OCI-LY7 (cell line): Measurements from ENCODE around the gene CHSY3. TPM values are rescaled to one million over a fixed set of nuclear protein-coding genes. Genes with fewer than 3 reads are reported as not detected.

Experiments used
- BruUV-seq: library from RNA; stranded (reverse); fragments of 400-500 nt; replicated peaks from 2 replicates; lab custom pipeline; 2021; lab: Mats Ljungman, UMichigan
- CTCF ChIA-PET: fragments of 300-600 bp; sonication (Branson Sonifier 250); formaldehyde crosslinking; loops from one replicate; lab custom pipeline; 2022; ENCODE audit warnings: antibody characterized with exemption; ENCODE audit not compliant: unreplicated experiment; lab: Charles Lee
- POLR2A ChIA-PET: fragments of 300-600 bp; sonication (Branson Sonifier 250); formaldehyde crosslinking; loops from one replicate; lab custom pipeline; 2022; ENCODE audit warnings: antibody characterized with exemption; lab: Charles Lee
- DNase-seq: peaks from one replicate; pipeline ENCODE4 v3.0.0-alpha.2; 2015; ENCODE audit warnings: low spot score
- H2AFZ ChIP-seq: fragments of 200-600 bp; sonication (generic), shearing (Covaris generic); 2 replicates; pipeline ENCODE4 v1.6.1; 2014; ENCODE audit warnings: mild to moderate bottlenecking, antibody characterized with exemption, low read length, moderate library complexity
- H3K27ac ChIP-seq: fragments of 200-600 bp; sonication (generic); 2 replicates; pipeline ENCODE4 v1.5.1; 2014; ENCODE audit warnings: mixed run types, low read depth, mild to moderate bottlenecking, moderate library complexity, low read length, inconsistent platforms; ENCODE audit not compliant: poor library complexity, severe bottlenecking
- H3K36me3 ChIP-seq: fragments of 200-600 bp; sonication (generic); 2 replicates; pipeline ENCODE4 v1.6.1; 2014; ENCODE audit warnings: mild to moderate bottlenecking, antibody characterized with exemption, low read length, moderate library complexity, mixed read lengths; ENCODE audit not compliant: insufficient read depth
- H3K4me1 ChIP-seq: fragments of 200-600 bp; sonication (generic); 2 replicates; pipeline ENCODE4 v1.5.1; 2014; ENCODE audit warnings: mild to moderate bottlenecking, low read length; ENCODE audit not compliant: insufficient read depth, poor library complexity, severe bottlenecking
- H3K4me2 ChIP-seq: fragments of 200-600 bp; sonication (generic); 2 replicates; pipeline ENCODE4 v1.6.1; 2014; ENCODE audit warnings: mild to moderate bottlenecking, low read length
- H3K4me3 ChIP-seq: fragments of 200-600 bp; sonication (generic); 2 replicates; pipeline ENCODE4 v1.5.1; 2014; ENCODE audit warnings: mild to moderate bottlenecking, low read depth, low read length; ENCODE audit not compliant: poor library complexity, severe bottlenecking
- H3K79me2 ChIP-seq: fragments of 200-600 bp; sonication (generic); 2 replicates; pipeline ENCODE4 v1.6.1; 2016; ENCODE audit warnings: low read depth, mild to moderate bottlenecking, low read length, moderate library complexity, mixed read lengths; ENCODE audit not compliant: insufficient read depth
- H3K9me2 ChIP-seq: fragments of 200-600 bp; sonication (generic); 2 replicates; pipeline ENCODE4 v1.6.1; 2016; ENCODE audit warnings: mild to moderate bottlenecking, low read length, mixed read lengths; ENCODE audit not compliant: insufficient read depth
- H3K9me3 ChIP-seq: fragments of 200-600 bp; sonication (generic); 2 replicates; pipeline ENCODE4 v1.6.1; 2014; ENCODE audit warnings: mild to moderate bottlenecking, mixed run types, low read length, mixed read lengths
- H4K20me1 ChIP-seq: fragments of 200-600 bp; sonication (generic); 2 replicates; pipeline ENCODE4 v1.6.1; 2014; ENCODE audit warnings: mild to moderate bottlenecking, antibody characterized with exemption, low read length, moderate library complexity, mixed read lengths; ENCODE audit not compliant: insufficient read depth
- CTCF ChIP-seq: fragments of 200-600 bp; sonication (generic); conservative IDR thresholded peaks from 2 replicates; pipeline ENCODE4 v1.5.1; 2014; ENCODE audit warnings: mild to moderate bottlenecking, antibody characterized with exemption, low read length, moderate library complexity, mixed read lengths
- EZH2phosphoT487 ChIP-seq: fragments of 200-600 bp; sonication (generic); IDR thresholded peaks from 2 replicates; pipeline ENCODE4 v1.6.1; 2018; ENCODE audit warnings: low read depth, borderline replicate concordance, mild to moderate bottlenecking, mixed run types, antibody characterized with exemption, low read length, moderate library complexity, mixed read lengths
- intact Hi-C: fragments of 100-400 bp; cut with micrococcal nuclease; formaldehyde crosslinking; loops from one replicate; pipeline ENCODE4 v1.10.0; 2022; ENCODE audit not compliant: unreplicated experiment
- total RNA-seq, 2 experiments: library from RNA; depleted of rRNA in 1 of 2; stranded (reverse); fragments of >200 nt in 1 of 2; shearing (Covaris generic) in 1 of 2; gene quantifications; 2 replicates each; pipeline ENCODE4 v1.2.3, GENCODE V29; 2014 to 2022

CHSY3 gene
- total RNA-seq, 2 experiments from 2014 or later, result not detected

GRCh38 chr5:130116972-130117371 lies 212.7 kb downstream of the CHSY3 start:
- Histone ChIP-seq H2AFZ (no peak overlapping the region), H3K4me3 (no peak overlapping the region), H3K9me3 (no peaks in the 10 kb centered on the region), H3K27ac (no peak overlapping the region), H3K79me2 (no peaks in the 10 kb centered on the region), H3K9me2 (no peaks in the 10 kb centered on the region), H3K4me2 (no peak overlapping the region), H3K4me1 (no peaks in the 10 kb centered on the region), H3K36me3 (no peaks in the 10 kb centered on the region), H4K20me1 (no peaks in the 10 kb centered on the region)
- ChIA-PET POLR2A (no interaction called here), CTCF (no interaction called here)
- no peak for DNase-seq
- no TSS peak for BruUV-seq
- intact Hi-C loops, result no loop called here
- TF ChIP-seq CTCF (no peak), EZH2phosphoT487 (no peak)

GRCh38 chr5:130126746-130127145 lies 222.5 kb downstream of the CHSY3 start:
- no peak overlapping the region for H3K27ac ChIP-seq
- no peaks in the 10 kb centered on the region for H3K9me2 ChIP-seq
- no peaks in the 10 kb centered on the region for H4K20me1 ChIP-seq
- ChIA-PET POLR2A (no interaction called here), CTCF (no interaction called here)
- H3K9me3 ChIP-seq, result no peaks in the 10 kb centered on the region
- H3K79me2 ChIP-seq, result no peaks in the 10 kb centered on the region
- intact Hi-C loops, result no loop called here
- TF ChIP-seq EZH2phosphoT487, result no peak
- TF ChIP-seq CTCF, result no peak
- no peak overlapping the region for H2AFZ ChIP-seq
- DNase-seq, result no peak
- no peaks in the 10 kb centered on the region for H3K4me1 ChIP-seq
- no peaks in the 10 kb centered on the region for H3K36me3 ChIP-seq
- BruUV-seq, result no TSS peak
- H3K4me2 ChIP-seq, result no peak overlapping the region
- H3K4me3 ChIP-seq, result no peak overlapping the region

- CTCF ChIA-PET, result no interaction called here
- no peak for TF ChIP-seq EZH2phosphoT487
- no peak for TF ChIP-seq CTCF
Observed at GRCh38 chr5:130135506-130135905, 231.2 kb downstream of the CHSY3 start.

More at GRCh38 chr5:130135506-130135905, 231.2 kb downstream of the CHSY3 start:
- H3K4me3 ChIP-seq, result no peak overlapping the region
- no peaks in the 10 kb centered on the region for H3K9me2 ChIP-seq
- no peak overlapping the region for H2AFZ ChIP-seq
- no peaks in the 10 kb centered on the region for H3K9me3 ChIP-seq
- H3K4me1 ChIP-seq, result no peaks in the 10 kb centered on the region
- POLR2A ChIA-PET, result no interaction called here
- no peak overlapping the region for H3K27ac ChIP-seq
- no TSS peak for BruUV-seq
- no peaks in the 10 kb centered on the region for H4K20me1 ChIP-seq
- intact Hi-C loops, result no loop called here
- H3K4me2 ChIP-seq, result no peak overlapping the region
- no peaks in the 10 kb centered on the region for H3K79me2 ChIP-seq
- DNase-seq, result no peak
- H3K36me3 ChIP-seq, result no peaks in the 10 kb centered on the region
